Pons (tissue), 1 donor: ENCODE results near the gene TRIO.
"Not testable (repeated sequence)": the region's sequence is repeated elsewhere in the genome, so short reads cannot be mapped to it uniquely, and the experiment has no call there.

Experiments
- DNase-seq: peaks from one replicate; pipeline ENCODE4 v3.0.0-alpha.2; 2016; ENCODE audit warnings: low spot score

TRIO gene

GRCh38 chr5:14142827-14143545 is at the start of gene TRIO:
TSS of gene TRIO (plus strand) at chr5:14143342. CDS start at chr5:14143726, 384 bp downstream.
- DNase-seq = peak; percentile 91

DNA sequence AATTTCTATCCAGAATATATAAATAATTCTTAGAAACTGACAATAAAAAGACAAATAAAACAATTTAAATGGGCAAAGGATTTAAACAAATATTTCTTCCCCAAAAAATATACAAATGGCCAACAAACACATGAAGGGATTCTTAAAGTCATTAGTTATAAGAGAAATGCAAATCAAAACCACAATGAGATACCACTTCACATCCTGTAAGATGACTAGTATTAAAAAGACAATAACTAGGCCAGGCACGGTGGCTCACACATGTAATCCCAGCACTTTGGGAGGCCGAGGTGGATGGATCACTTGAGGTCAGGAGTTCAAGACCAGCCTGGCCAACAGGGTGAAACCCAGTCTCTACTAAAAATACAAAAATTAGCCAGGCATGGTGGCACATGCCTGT is 45.8 kb upstream of the TRIO start:
- DNase-seq = not testable (repeated sequence)

DNA sequence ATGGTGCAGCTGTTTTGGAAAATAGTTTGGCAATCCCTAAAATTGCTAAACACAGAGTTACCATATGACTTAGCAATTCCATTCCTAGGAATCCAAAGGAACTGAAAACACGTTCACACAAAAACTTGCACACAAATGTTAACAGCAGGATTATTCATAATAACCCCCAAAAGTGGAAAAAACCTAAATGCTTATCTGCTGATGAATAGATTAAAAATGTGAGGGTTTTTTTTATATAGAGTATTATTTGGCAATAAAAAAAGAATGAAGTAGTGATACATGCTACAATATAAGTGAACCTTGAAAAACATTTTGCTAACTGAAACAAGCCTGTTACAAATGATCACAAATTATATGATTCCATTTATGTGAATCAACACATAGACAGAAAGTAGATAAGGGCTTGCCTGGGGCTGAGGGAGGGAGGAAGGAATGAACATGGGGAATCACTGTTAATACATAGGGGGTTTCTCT is 45.1 kb upstream of the TRIO start:
- DNase-seq = no peak

DNA sequence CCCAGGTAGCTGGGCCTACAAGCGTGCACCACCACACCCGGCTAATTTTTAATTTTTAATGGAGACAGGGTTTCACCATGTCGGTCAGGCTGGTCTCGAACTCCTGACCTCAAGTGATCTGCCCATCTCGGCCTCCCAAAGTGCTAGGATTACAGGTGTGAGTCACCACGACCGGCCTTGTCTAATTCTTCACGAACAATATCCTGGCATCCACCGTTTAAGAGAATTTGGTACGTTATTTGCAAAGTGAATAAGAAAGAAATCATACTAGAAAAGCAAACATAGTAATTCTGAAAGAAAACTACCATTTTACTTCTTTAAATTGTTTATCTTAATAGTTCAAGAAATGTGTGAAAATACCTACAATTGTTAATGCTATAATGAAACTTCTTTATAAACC is 42.9 kb upstream of the TRIO start:
- DNase-seq = no peak

GRCh38 chr5:14101922-14102321 is 41.2 kb upstream of the TRIO start:
- DNase-seq = no peak

DNA sequence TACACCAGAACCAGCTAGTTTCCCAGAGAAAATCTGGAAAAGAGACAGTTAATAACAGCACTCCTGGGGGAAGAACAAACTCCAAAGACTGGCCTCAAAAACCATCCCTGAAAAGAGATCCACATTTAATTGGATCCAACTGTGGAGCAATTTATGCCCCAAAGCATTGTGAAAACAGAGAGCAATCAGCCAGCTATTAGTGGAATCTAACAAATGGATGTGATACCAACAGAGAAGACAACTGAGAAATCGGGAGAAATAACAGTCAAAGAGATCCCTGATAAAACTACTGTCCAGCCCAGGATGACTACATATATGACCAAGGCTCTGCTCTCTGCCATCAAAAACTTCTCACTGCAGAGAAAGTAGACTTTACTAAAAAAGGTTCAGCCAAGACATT is 40.5 kb upstream of the TRIO start:
- DNase-seq = no peak

DNA sequence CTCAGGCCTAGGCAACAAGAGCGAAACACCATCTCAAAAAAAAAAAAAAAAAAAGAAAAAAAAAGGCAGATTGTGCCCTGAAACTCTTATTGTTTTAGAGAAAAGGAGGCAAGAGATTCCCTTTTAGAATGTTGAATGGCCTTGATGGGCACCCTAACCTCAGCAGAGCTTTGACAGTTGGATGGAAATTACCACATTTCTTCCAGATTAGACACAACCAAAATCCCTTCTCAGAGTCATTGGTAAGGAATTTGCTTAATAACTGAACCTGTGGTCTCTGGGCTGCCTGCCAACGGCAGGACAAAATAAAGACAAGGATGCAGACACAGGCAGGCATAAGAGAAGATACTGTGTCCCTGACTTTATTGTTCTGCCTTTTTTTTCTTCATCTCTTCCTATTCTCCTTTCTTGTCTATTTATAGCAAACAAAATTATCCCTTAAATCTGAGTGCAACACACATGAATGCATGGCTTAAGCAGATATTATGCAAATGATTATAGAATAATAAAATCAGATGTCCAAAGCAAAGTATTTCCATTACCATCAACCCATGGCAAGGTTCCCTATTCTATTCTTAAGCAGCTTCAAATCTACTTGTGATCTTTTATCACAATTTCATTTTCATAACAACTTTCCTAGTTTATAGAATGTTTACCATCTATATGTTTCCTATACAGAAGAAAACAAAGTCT is 37.3 kb upstream of the TRIO start:
- no peak for DNase-seq

DNA sequence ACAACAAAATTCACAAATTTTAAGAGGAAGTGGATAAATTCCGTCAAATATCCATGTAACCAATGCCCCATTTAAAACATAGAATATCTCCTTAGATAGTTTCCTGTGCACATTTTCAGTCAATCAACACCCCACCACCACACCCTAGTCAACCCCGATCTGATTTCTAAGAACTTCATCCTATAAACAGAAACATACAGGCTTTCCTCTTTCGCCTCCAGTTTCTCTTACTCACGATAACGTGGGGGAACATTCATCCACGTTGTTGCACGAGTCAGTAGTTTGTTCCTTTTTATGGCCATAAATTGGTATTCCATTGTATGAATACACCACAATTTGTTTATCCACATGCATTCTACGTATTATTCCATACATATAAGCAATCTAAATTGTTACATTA is 35.6 kb upstream of the TRIO start:
- DNase-seq = no peak

GRCh38 chr5:14108170-14108996 is 34.8 kb upstream of the TRIO start:
- peak; percentile 75 for DNase-seq

GRCh38 chr5:14109041-14109747 is 33.9 kb upstream of the TRIO start:
- no peak for DNase-seq

- no peak for DNase-seq
Observed at GRCh38 chr5:14109771-14110170, 33.4 kb upstream of the TRIO start.

DNA sequence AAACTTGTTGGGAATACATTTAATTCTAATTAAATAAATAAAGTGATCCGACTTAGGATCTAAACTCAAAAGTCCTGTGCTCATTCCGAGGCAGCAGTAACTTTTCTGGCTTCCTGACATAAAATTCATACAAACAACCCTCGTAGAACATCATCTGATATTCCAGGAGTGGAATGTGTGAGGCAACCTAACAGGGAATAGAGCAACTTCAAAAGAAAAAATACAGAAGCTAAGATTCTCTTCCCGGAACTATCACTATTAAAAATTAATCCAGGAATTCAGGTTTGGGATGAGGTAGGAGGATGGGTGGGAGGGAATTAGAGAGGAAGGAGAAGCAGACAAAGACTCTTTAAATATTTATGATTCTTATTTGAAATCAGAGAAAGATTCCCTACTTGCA is 32.9 kb upstream of the TRIO start:
- no peak for DNase-seq

GRCh38 chr5:14110680-14111079 is 32.5 kb upstream of the TRIO start:
- DNase-seq = no peak

DNA sequence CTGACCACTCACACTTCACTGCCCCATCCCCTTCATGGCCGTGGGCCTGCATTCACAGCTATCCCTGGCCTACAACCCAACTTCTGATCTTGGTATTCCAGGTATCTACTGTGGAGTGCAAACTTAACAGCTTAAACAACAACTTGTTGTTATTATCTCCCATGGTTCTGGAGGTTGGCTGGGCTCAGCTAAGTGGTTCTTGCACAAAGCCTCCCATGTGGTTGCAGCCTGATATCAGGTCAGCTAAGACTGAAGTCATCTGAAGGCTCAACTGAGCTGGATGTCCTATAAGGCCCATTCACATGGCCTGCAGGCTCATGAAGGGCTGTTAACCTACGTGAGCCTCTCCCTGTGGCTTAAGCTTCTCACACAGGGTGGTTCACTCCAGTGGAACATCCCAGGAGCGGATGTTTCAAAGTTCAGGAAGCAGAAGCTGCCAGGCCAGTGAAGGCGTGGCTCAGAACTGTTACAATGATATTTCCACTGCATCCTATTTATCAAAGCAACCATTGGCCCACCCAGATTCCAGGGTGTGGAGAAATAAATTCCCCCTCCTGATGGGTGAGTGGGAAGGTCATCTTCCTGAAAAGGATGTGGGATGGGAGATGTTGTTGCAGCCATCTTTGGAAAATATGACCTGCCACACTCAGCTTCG is 30.0 kb upstream of the TRIO start:
- DNase-seq = no peak

GRCh38 chr5:14114615-14115251 is 28.4 kb upstream of the TRIO start:
- no peak for DNase-seq

DNA sequence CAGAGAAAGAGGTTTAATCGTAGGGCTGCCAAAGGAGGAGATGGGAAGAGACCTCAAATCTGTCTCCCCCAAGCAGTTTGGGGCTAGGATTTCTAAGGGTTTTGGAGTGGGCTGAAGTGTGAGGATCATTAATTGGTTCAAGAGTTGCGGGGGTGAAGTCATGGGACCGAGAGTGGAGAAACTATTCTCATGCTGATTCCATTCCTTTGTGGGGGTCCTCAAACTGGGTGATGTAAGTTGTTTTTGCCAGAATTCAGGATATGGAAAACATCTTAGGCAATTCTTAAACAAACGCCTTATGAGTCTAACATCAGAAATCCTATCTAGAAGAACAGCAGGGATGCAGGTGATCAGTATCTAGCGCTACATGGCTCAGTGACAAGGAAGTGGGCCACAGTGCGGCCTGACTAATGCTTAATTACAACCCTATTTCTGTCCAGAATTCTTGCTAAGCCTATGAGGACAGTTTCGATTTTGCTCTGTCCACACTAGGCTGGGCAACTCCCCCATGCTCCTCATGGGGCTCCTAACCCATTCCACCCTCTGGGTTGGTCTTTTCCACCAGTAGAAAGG is 27.7 kb upstream of the TRIO start:
- no peak for DNase-seq

GRCh38 chr5:14118551-14119320 is 24.4 kb upstream of the TRIO start:
- peak; percentile 97 for DNase-seq

GRCh38 chr5:14120176-14120575 is 23.0 kb upstream of the TRIO start:
- DNase-seq = no peak

DNA sequence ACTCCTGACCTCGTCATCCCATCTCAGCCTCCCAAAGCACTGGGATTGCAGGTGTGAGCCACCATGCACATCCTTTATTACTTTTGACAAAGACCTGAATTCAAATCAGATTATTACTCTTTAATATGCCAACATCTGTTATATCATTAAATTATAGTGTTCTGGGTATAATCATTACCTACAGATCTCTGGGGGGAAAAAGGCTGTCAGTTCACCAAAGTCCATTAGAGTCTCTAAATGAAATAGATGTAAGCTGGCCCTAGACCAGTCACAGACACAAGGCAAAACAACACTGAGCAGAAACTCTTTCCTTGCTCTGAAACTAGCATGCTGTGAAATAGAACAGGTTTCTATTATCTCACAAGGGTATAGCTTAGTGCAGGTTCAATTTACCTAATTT is 21.6 kb upstream of the TRIO start:
- DNase-seq = no peak

GRCh38 chr5:14122089-14122488 is 21.1 kb upstream of the TRIO start:
- no peak for DNase-seq
